GM23338 (cell line): ENCODE measurements around the gene NEO1. TPM values are rescaled to one million over a fixed set of nuclear protein-coding genes. Genes with fewer than 3 reads are reported as not detected.

ENCODE experiments used
- ATAC-seq: fragments of 200-7000 bp; cut with Tn5 transposase; 3 replicates; pipeline ENCODE4 v1.9.1; 2020
- DNase-seq: peaks from one replicate; pipeline ENCODE4 v3.0.0-alpha.2; 2015; ENCODE audit warnings: low spot score
- H2AFZ ChIP-seq: fragments of 200-600 bp; sonication (generic); 2 replicates; pipeline ENCODE4 v1.8.0; 2016; ENCODE audit warnings: antibody characterized with exemption, mild to moderate bottlenecking, moderate library complexity
- H3F3A ChIP-seq: fragments of 200-600 bp; sonication (generic); replicated peaks from 2 replicates; pipeline ENCODE4 v1.8.0; 2017; ENCODE audit warnings: antibody characterized with exemption, mixed run types, low read depth
- H3K27ac ChIP-seq: fragments of 200-600 bp; sonication (generic); 2 replicates; pipeline ENCODE4 v1.6.1; 2016; ENCODE audit warnings: low read depth
- H3K27me3 ChIP-seq: fragments of 200-600 bp; sonication (generic); 2 replicates; pipeline ENCODE4 v1.8.0; 2016; ENCODE audit warnings: mild to moderate bottlenecking, mixed run types, moderate library complexity; ENCODE audit not compliant: insufficient read depth
- H3K36me3 ChIP-seq: fragments of 200-600 bp; sonication (generic); 2 replicates; pipeline ENCODE4 v1.8.0; 2016; ENCODE audit warnings: mild to moderate bottlenecking; ENCODE audit not compliant: insufficient read depth
- H3K4me1 ChIP-seq: fragments of 200-600 bp; sonication (generic); 2 replicates; pipeline ENCODE4 v1.8.0; 2016; ENCODE audit warnings: mild to moderate bottlenecking, moderate library complexity; ENCODE audit not compliant: insufficient read depth
- H3K4me2 ChIP-seq: fragments of 200-600 bp; sonication (generic); 2 replicates; pipeline ENCODE4 v1.7.1; 2017; ENCODE audit warnings: mixed run types
- H3K4me3 ChIP-seq: fragments of 200-600 bp; sonication (generic); 2 replicates; pipeline ENCODE4 v1.6.1; 2016; ENCODE audit warnings: mixed run types
- H3K79me2 ChIP-seq: fragments of 200-600 bp; sonication (generic); replicated peaks from 2 replicates; pipeline ENCODE4 v1.8.0; 2017; ENCODE audit warnings: mild to moderate bottlenecking; ENCODE audit not compliant: insufficient read depth
- H3K9me2 ChIP-seq: fragments of 200-600 bp; sonication (generic); 2 replicates; pipeline ENCODE4 v1.8.0; 2017; ENCODE audit not compliant: insufficient read depth
- H4K20me1 ChIP-seq: fragments of 200-600 bp; sonication (generic); replicated peaks from 2 replicates; pipeline ENCODE4 v1.8.0; 2017; ENCODE audit warnings: mild to moderate bottlenecking; ENCODE audit not compliant: insufficient read depth
- H3K27ac Mint-ChIP-seq: 2 replicates; pipeline ENCODE4 v1.8.0; 2020; ENCODE audit warnings: inconsistent platforms, mild to moderate bottlenecking, moderate library complexity, mixed read lengths
- H3K27me3 Mint-ChIP-seq: 3 replicates; pipeline ENCODE4 v1.8.0; 2022; ENCODE audit warnings: low read depth, mild to moderate bottlenecking, moderate library complexity, mixed read lengths, inconsistent platforms; ENCODE audit not compliant: insufficient read depth, poor library complexity
- H3K36me3 Mint-ChIP-seq: 3 replicates; pipeline ENCODE4 v1.8.0; 2021; ENCODE audit warnings: low read depth, mild to moderate bottlenecking, inconsistent platforms, moderate library complexity, mixed read lengths
- H3K4me1 Mint-ChIP-seq: 3 replicates; pipeline ENCODE4 v1.8.0; 2020; ENCODE audit warnings: mild to moderate bottlenecking, inconsistent platforms, mixed read lengths
- H3K4me3 Mint-ChIP-seq: 3 replicates; pipeline ENCODE4 v1.8.0; 2021; ENCODE audit warnings: moderate library complexity, mild to moderate bottlenecking, inconsistent platforms, mixed read lengths
- H3K9me3 Mint-ChIP-seq: 3 replicates; pipeline ENCODE4 v1.8.0; 2020; ENCODE audit warnings: moderate library complexity, mild to moderate bottlenecking, inconsistent platforms, mixed read lengths
- CTCF ChIP-seq, 2 experiments: fragments of 200-600 bp in 1 of 2; sonication (generic) in 1 of 2; conservative IDR thresholded peaks; 2 replicates each; pipeline versions ENCODE4 v1.5.1 to v1.6.1; 2016 to 2017; ENCODE audit warnings: antibody characterized with exemption in 2 of 2, low read depth in 2 of 2, mild to moderate bottlenecking in 2 of 2, moderate library complexity in 1 of 2
- ETS1 ChIP-seq: IDR thresholded peaks from 2 replicates; pipeline ENCODE4 v1.6.1; 2016; ENCODE audit warnings: antibody characterized with exemption
- EZH2 ChIP-seq: fragments of 200-600 bp; sonication (generic); IDR thresholded peaks from one replicate; pipeline ENCODE4 v1.8.0; 2017; ENCODE audit warnings: antibody characterized with exemption, mild to moderate bottlenecking, low read depth; ENCODE audit not compliant: unreplicated experiment
- EZH2phosphoT487 ChIP-seq: fragments of 200-600 bp; sonication (generic); IDR thresholded peaks from one replicate; pipeline ENCODE4 v1.8.1; 2018; ENCODE audit warnings: antibody characterized with exemption; ENCODE audit not compliant: unreplicated experiment
- JUNB ChIP-seq: IDR thresholded peaks from one replicate; pipeline ENCODE4 v1.6.1; 2016; ENCODE audit warnings: antibody characterized with exemption; ENCODE audit not compliant: unreplicated experiment
- NANOG ChIP-seq: IDR thresholded peaks from 2 replicates; pipeline ENCODE4 v1.6.1; 2016; ENCODE audit warnings: antibody characterized with exemption, borderline replicate concordance
- POLR2AphosphoS5 ChIP-seq: IDR thresholded peaks from 2 replicates; pipeline ENCODE4 v1.6.1; 2016; ENCODE audit warnings: antibody characterized with exemption, low read depth
- REST ChIP-seq: IDR thresholded peaks from one replicate; pipeline ENCODE4 v1.6.1; 2018; ENCODE audit warnings: antibody characterized with exemption; ENCODE audit not compliant: unreplicated experiment
- STAT1 ChIP-seq: IDR thresholded peaks from one replicate; pipeline ENCODE4 v1.6.1; 2016; ENCODE audit warnings: antibody characterized with exemption; ENCODE audit not compliant: unreplicated experiment
- ZNF114 ChIP-seq: fragments of 250-450 bp; sonication (Bioruptor Pico); IDR thresholded peaks from 2 replicates; pipeline ENCODE4 v1.5.0; 2020; ENCODE audit warnings: mild to moderate bottlenecking, moderate library complexity
- ZNF331 ChIP-seq: fragments of 250-450 bp; sonication (Bioruptor Pico); IDR thresholded peaks from 2 replicates; pipeline ENCODE4 v1.5.0; 2020; ENCODE audit warnings: low read depth, mild to moderate bottlenecking, moderate library complexity
- ZNF462 ChIP-seq: fragments of 250-450 bp; sonication (Bioruptor Pico); IDR thresholded peaks from 2 replicates; pipeline ENCODE4 v1.5.0; 2020; ENCODE audit warnings: mild to moderate bottlenecking, moderate library complexity
- polyA plus RNA-seq: library from polyadenylated mRNA; unstranded; fragments of >200 nt; fragmentation: Nextera tagmentation; extraction: Ambion mirVana; gene quantifications from 2 replicates; pipeline ENCODE4 v1.2.1, GENCODE V29; 2016
- total RNA-seq: library from RNA; depleted of rRNA; stranded (reverse); fragments of >200 nt; shearing (Covaris generic); gene quantifications from 2 replicates; pipeline ENCODE4 v1.2.3, GENCODE V29; 2014

Gene NEO1
- total and polyA plus RNA-seq, 2 experiments from 2014 or later: 8.4 to 45.8 TPM

- TF ChIP-seq ZNF462 (CRISPR knock-in tag) (no peak), EZH2 (no peak), POLR2AphosphoS5 (no peak), ZNF114 (CRISPR knock-in tag) (no peak), NANOG (no peak), ZNF331 (CRISPR knock-in tag) (no peak)
These were observed 231.9 kb downstream of the NEO1 start (continued) for GRCh38 chr15:73284090-73284716.

- Histone ChIP-seq H3K27me3 (no peaks in the 10 kb centered on the region), H3F3A (no peaks in the 10 kb centered on the region), H3K9me2 (no peaks in the 10 kb centered on the region), H3K4me2 (no peak overlapping the region), H4K20me1 (peaks cover 5% of the 10 kb centered on the region), H3K36me3 (0 out of 2 replicates have a peak, but pooled peaks cover 12% of the 10 kb centered on the region), H3K4me1 (no peaks in the 10 kb centered on the region), H3K4me3 (no peak overlapping the region), H3K79me2 (no peaks in the 10 kb centered on the region), H2AFZ (no peak overlapping the region), H3K27ac (no peak overlapping the region)
- DNase-seq (no peak), ATAC-seq (no peak)
- no peak for TF ChIP-seq NANOG
- TF ChIP-seq ETS1: no peak
- TF ChIP-seq ZNF331 (CRISPR knock-in tag): no peak
- TF ChIP-seq CTCF (conservative IDR thresholded peaks at IDR 0.05; ENCODE audit: low read depth in 2 of 2): no peak
- no peak for TF ChIP-seq JUNB
- TF ChIP-seq STAT1: no peak
- TF ChIP-seq REST: no peak
- TF ChIP-seq EZH2: no peak
- TF ChIP-seq EZH2phosphoT487: no peak
- H3K4me3 Mint-ChIP-seq: no peak overlapping the region
- no peaks in the 10 kb centered on the region for H3K4me1 Mint-ChIP-seq
- peaks cover 28% of the 10 kb centered on the region for H3K36me3 Mint-ChIP-seq
- no peak overlapping the region for H3K27ac Mint-ChIP-seq
- no peaks in the 10 kb centered on the region for H3K9me3 Mint-ChIP-seq
- H3K27me3 Mint-ChIP-seq: peaks cover 2% of the 10 kb centered on the region
These were observed 234.0 kb downstream of the NEO1 start for GRCh38 chr15:73286311-73286710.
